Measurements from ENCODE around the gene FN1. TPM values are rescaled to one million over a fixed set of nuclear protein-coding genes. Genes with fewer than 3 reads are reported as not detected.

Gene FN1
- total RNA-seq, 2 donors from 2014 or later, result 369 to 1,092 TPM

DNA sequence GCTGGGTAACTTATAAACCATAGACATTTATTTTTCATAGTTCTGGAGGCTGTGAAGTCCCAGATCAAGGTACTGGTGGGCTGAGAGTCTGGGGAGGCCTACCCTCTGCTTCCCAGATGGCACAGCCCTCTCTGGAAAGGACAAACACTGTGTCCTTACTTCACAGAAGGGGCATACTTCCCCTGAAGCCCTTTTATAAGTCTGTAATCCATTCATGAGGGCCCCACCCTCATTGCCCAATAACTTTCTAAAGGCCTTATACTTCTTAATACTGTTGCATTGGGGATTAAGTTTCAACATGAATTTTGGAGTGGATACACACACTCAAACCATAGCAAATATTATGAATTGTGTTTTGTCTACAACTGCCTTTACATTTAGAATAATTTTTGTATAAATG lies 88.0 kb downstream of the FN1 start:
- peaks cover 61% of the 10 kb centered on the region for H3K36me3 ChIP-seq
- no peak for DNase-seq (ENCODE audit: low spot score)

GRCh38 chr2:215338883-215339679 lies 96.8 kb downstream of the FN1 start:
- no peaks in the 10 kb centered on the region for H3K4me1 ChIP-seq
- peaks cover 37% of the 10 kb centered on the region for H3K36me3 ChIP-seq
- H3K9me3 ChIP-seq, result no peaks in the 10 kb centered on the region
- DNase-seq (ENCODE audit: low spot score), result no peak
- TF ChIP-seq, protein P1, sequence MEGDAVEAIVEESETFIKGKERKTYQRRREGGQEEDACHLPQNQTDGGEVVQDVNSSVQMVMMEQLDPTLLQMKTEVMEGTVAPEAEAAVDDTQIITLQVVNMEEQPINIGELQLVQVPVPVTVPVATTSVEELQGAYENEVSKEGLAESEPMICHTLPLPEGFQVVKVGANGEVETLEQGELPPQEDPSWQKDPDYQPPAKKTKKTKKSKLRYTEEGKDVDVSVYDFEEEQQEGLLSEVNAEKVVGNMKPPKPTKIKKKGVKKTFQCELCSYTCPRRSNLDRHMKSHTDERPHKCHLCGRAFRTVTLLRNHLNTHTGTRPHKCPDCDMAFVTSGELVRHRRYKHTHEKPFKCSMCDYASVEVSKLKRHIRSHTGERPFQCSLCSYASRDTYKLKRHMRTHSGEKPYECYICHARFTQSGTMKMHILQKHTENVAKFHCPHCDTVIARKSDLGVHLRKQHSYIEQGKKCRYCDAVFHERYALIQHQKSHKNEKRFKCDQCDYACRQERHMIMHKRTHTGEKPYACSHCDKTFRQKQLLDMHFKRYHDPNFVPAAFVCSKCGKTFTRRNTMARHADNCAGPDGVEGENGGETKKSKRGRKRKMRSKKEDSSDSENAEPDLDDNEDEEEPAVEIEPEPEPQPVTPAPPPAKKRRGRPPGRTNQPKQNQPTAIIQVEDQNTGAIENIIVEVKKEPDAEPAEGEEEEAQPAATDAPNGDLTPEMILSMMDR (IDR thresholded peaks at IDR 0.05), result no peak
- no peak overlapping the region for H3K4me3 ChIP-seq
- H3K27ac ChIP-seq, result no peak overlapping the region
- no peaks in the 10 kb centered on the region for H3K27me3 ChIP-seq

More for the DNA sequence above, 88.0 kb downstream of the FN1 start:
- H3K27ac ChIP-seq, result no peak overlapping the region
- no peak overlapping the region for H3K4me3 ChIP-seq
- no peaks in the 10 kb centered on the region for H3K27me3 ChIP-seq
- H3K4me1 ChIP-seq, result no peaks in the 10 kb centered on the region
- TF ChIP-seq, protein P1 (IDR thresholded peaks at IDR 0.05), result no peak
- no peaks in the 10 kb centered on the region for H3K9me3 ChIP-seq

DNA sequence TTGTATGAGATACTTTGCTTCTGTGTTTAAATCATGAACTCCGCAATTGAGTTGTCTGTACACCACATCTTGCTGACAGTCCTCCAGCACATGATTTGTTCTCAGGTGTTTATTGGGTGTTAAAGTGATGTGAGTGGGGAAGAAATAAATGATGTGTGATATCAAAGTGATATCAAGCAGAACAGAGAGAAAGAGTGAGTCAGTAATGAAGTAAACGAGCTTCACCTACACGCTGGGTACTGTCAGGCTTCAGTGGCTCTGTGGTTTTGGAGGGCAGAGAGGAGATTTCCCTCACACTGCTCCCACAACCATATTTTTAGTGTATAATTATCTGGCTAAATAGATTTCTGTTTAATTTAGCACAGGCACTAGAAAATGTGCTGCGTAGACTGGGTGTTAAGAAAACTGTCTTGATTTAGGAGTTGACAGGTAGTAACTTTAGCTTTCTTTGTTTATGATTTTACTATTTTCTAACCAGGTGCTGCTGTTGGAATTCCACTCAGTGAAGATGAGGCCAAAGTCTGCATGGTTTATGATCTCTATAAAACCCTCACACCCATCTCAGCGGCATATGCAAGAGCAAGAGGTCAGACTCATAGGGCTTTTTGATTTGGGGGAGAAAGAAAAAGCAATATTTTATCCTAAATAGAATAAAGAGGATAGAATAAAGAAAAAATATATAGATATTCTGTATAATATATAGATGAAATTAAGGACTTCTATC lies 102.8 kb downstream of the FN1 start:
- no peak for DNase-seq (ENCODE audit: low spot score)
- no peaks in the 10 kb centered on the region for H3K4me1 ChIP-seq
- H3K27me3 ChIP-seq, result no peaks in the 10 kb centered on the region
- TF ChIP-seq, protein P1 (IDR thresholded peaks at IDR 0.05), result no peak
- no peak overlapping the region for H3K4me3 ChIP-seq
- no peak overlapping the region for H3K27ac ChIP-seq
- peaks cover 34% of the 10 kb centered on the region for H3K36me3 ChIP-seq
- no peaks in the 10 kb centered on the region for H3K9me3 ChIP-seq

- no peak overlapping the region for H3K4me3 ChIP-seq
- H3K27ac ChIP-seq, result no peak overlapping the region
- TF ChIP-seq, protein P1 (IDR thresholded peaks at IDR 0.05), result no peak
- H3K4me1 ChIP-seq, result no peaks in the 10 kb centered on the region
- no peaks in the 10 kb centered on the region for H3K9me3 ChIP-seq
- no peak for DNase-seq (ENCODE audit: low spot score)
- H3K27me3 ChIP-seq, result no peaks in the 10 kb centered on the region
- H3K36me3 ChIP-seq, result peaks cover 37% of the 10 kb centered on the region
These were observed 107.8 kb downstream of the FN1 start for GRCh38 chr2:215328066-215328465.

DNA sequence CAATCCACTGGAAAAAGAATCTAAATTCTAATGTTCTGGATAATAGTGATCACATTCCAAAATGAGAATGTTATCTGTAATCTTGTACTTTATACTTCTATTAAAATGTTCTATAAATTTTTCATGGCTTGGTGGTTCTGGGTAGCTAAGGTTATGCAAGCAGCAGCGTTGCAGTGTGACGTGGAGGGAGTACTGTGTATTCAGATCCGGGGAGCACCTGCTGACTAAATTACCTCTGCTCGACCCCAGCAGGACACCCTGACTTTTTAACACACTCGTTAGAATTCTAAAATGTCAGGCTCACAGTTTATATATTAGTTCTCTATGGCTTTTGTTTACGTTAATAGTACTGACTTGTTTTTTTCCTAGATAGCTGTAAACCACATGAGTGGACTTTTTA lies 111.1 kb downstream of the FN1 start:
- H3K27ac ChIP-seq, result no peak overlapping the region
- TF ChIP-seq, protein P1 (IDR thresholded peaks at IDR 0.05), result no peak
- H3K27me3 ChIP-seq, result no peaks in the 10 kb centered on the region
- no peak for DNase-seq (ENCODE audit: low spot score)
- H3K9me3 ChIP-seq, result no peaks in the 10 kb centered on the region
- peaks cover 41% of the 10 kb centered on the region for H3K36me3 ChIP-seq
- no peak overlapping the region for H3K4me3 ChIP-seq
- no peaks in the 10 kb centered on the region for H3K4me1 ChIP-seq

Data from right atrium auricular region (tissue), 2 donors.